ENCODE data around the gene FDXR. TPM values are rescaled to one million over a fixed set of nuclear protein-coding genes. Genes with fewer than 3 reads are reported as not detected.

FDXR gene
- total RNA-seq, 2 donors from 2014 or later: 14.3 to 25.7 TPM

DNA sequence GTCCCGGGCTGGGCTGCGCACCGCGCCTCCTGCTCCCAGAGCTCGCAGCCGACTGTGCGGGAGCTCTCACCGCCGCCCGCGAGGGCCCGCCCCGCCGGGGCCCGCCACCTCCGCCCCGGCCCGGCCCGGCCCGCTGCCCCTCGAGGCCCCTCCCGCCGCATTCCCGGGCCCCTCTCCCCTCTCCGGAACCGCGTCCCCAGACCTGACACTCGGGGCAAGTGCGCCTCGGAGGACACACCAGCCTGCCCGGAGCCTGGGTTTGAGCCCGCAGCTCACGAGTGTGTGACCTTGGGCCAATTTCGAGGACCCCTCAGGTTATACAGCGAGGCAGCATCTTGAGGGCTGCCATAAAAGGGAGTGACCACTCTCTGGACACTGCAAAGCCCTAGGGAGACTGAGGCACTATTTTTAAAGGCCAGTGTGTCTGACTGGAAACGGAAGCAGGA lies 11.1 kb downstream of the FDXR start:
- ATAC-seq: no peak
- no peak for DNase-seq
- WGBS, 2 donors: 0 to 4% methylated on average over 1 to 16 of the region's 36 CpGs
- no peak overlapping the region for H3K4me3 ChIP-seq
- H3K9me3 ChIP-seq: no peaks in the 10 kb centered on the region
- H3K27ac ChIP-seq: no peak overlapping the region
- H3K36me3 ChIP-seq (replicated peaks in 1 of 2; ENCODE audit: insufficient read depth in 1 of 2, low read depth in 2 of 2): no peaks in the 10 kb centered on the region
- intact Hi-C loops (cut with DNase I): loop anchor here (5.0 kb wide), 1 partner anchor 69 kb away; no protein-coding TSS in a partner anchor
- H3K4me1 ChIP-seq: peaks cover 27% of the 10 kb centered on the region
- TF ChIP-seq, protein P1, sequence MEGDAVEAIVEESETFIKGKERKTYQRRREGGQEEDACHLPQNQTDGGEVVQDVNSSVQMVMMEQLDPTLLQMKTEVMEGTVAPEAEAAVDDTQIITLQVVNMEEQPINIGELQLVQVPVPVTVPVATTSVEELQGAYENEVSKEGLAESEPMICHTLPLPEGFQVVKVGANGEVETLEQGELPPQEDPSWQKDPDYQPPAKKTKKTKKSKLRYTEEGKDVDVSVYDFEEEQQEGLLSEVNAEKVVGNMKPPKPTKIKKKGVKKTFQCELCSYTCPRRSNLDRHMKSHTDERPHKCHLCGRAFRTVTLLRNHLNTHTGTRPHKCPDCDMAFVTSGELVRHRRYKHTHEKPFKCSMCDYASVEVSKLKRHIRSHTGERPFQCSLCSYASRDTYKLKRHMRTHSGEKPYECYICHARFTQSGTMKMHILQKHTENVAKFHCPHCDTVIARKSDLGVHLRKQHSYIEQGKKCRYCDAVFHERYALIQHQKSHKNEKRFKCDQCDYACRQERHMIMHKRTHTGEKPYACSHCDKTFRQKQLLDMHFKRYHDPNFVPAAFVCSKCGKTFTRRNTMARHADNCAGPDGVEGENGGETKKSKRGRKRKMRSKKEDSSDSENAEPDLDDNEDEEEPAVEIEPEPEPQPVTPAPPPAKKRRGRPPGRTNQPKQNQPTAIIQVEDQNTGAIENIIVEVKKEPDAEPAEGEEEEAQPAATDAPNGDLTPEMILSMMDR (IDR thresholded peaks at IDR 0.05): no peak
- no peak for TF ChIP-seq POLR2A (IDR thresholded peaks at IDR 0.05)
- H3K27me3 ChIP-seq: peaks cover 4 to 35% of the 10 kb centered on the region in 2 donors

DNA sequence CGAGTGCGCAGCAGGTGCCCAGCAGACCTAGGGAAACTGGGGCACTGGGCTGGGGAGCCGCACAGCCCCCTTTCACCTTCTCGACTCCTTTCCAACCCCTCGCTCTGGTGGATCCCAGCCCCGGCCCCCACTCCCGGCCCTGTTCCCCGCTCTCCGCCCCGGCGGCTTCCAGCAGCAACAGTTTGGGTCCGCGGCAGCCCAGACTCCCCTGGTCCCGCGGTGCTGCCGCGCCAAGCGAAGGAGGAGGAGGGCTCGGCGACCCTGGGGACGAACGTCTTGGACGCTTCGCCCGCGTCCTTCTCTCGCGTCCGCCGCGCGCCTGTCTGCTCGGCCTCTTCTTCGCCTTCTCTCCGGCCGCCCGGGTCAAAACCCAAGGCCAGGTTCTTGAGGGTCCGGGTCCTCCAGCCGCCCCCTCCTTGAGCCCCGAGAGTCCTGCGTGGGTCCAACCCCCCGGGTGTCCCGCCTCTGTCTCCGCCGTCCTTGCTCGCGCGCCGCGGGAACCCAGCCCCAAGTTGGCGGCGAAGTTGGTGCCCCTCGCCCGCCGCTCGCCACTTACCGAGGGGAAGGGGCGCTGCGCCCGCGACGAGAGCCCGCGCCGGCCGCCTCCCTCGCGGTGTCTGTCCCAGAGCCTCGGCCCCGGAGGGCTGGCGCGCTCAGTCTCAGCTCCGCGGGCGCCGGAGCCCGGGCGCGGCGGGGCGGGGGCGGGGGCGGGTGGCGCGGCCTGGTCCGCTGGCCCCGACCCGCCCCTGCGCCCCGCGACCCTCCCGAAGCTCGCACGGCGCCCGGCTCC lies 11.7 kb downstream of the FDXR start:
- WGBS, 2 donors: 1 to 3% methylated on average over 13 to 96 of the region's 96 CpGs
- Histone ChIP-seq H3K36me3 (replicated peaks in 1 of 2; ENCODE audit: insufficient read depth in 1 of 2, low read depth in 2 of 2) (no peaks in the 10 kb centered on the region), H3K4me1 (peaks cover 27% of the 10 kb centered on the region), H3K9me3 (no peaks in the 10 kb centered on the region), H3K27ac (no peak overlapping the region), H3K4me3 (no peak overlapping the region), H3K27me3 (peaks cover 4 to 35% of the 10 kb centered on the region in 2 donors)
- no peak for TF ChIP-seq POLR2A (IDR thresholded peaks at IDR 0.05)
- TF ChIP-seq, protein P1 (IDR thresholded peaks at IDR 0.05): no peak
- DNase-seq: no peak
- intact Hi-C loops (cut with DNase I): loop anchor here (5.0 kb wide), 1 partner anchor 69 kb away; no protein-coding TSS in a partner anchor
- ATAC-seq: no peak

DNA sequence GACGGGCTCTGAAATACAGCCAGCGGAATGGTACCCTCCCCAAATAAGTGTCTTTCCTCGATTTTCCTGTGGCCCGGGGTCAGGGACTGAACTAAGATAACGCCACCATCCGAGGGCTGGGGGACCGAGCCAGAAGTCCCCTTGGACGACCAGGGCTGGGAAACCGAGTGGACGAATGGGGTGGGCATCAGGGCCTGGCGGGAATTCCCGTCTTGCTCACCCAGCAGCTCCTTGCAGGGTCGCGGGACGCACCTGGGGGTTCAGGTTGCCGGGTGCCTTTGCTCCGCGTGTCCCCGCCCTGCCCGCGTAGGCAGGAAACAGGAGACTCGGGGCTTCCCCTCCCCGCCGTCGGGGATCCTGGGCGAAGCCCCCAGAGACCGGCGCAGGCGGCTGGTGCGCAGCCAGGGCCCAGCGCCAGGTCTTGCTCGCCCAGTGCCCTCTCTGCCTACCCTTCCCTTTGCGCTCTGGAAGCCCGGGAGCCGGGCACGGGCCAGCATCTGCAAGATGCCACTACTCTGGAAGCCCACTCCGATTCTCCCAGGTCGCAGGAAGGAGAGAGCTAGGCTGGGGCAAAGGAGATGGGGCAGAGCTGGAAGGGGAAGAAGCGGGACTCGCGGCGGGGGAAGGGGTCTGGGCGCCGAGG lies 12.4 kb downstream of the FDXR start:
- Histone ChIP-seq H3K36me3 (replicated peaks in 1 of 2; ENCODE audit: insufficient read depth in 1 of 2, low read depth in 2 of 2) (no peaks in the 10 kb centered on the region), H3K27me3 (peaks cover 4 to 35% of the 10 kb centered on the region in 2 donors), H3K4me3 (no peak overlapping the region), H3K27ac (no peak overlapping the region), H3K4me1 (peaks cover 27% of the 10 kb centered on the region), H3K9me3 (no peaks in the 10 kb centered on the region)
- DNase-seq (no peak), ATAC-seq (no peak)
- WGBS, 2 donors: 2 to 6% methylated on average over 8 to 44 of the region's 44 CpGs
- intact Hi-C loops (cut with DNase I): loop anchor here (5.0 kb wide), 1 partner anchor 68 kb away; no protein-coding TSS in a partner anchor
- TF ChIP-seq, protein P1 (IDR thresholded peaks at IDR 0.05): no peak
- no peak for TF ChIP-seq POLR2A (IDR thresholded peaks at IDR 0.05)

DNA sequence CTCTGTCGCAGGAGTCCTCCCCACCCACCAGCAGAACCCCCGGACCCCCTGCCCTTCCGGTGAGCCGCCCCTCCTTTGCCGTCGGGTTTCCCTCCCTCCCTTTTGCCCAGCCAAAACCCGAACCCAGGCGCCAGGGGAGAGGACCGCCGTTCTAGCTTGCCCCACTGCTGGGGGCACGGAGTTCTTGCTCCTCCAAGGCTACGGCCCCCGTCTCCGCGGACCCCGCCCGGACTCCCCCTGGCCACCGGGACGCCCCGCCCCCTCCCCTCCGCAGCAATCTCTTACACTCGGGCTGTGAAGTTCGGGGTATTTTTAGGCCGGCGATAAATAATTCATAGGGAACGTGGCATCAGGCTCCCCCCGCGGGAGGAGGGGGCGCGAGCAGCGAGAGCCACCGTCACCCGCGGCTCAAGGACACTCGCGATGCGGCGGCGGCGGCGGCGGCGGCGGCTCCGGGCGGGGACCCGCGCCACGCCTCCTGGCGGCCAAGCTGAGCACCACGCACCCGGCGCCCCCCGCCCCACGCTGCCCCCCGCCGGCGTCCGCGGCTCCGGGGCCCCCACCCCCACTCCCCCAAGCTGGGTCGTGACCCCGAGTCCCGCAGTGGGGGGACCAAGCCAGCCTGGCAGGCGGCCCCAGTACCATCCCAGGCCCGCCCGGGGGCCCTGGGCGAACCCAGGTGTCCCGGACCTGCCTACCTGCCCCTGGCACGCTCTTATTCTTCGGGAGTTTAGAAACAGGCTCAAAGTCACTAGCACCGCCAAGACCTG lies 13.2 kb downstream of the FDXR start, which contains the start of gene GRIN2C:
GRIN2C (minus strand) TSS at position 427 of the 770 bp plus-strand sequence. CDS start 4,793 bp downstream, outside the sequence.
- H3K4me3 ChIP-seq: no peak within 1 kb of the TSS
- WGBS, 2 donors: 0 to 1% methylated on average over 2 to 50 of the region's 72 CpGs
- DNase-seq (no peak), ATAC-seq (no peak)
- TF ChIP-seq, protein P1 (IDR thresholded peaks at IDR 0.05): peak in 2 of 7 experiments; percentile 34 to 43
- TF ChIP-seq POLR2A (IDR thresholded peaks at IDR 0.05): no peak
- H3K4me1 ChIP-seq: peaks cover 27% of the 10 kb centered on the region
- no peak within 1 kb of the TSS for H3K27ac ChIP-seq
- H3K27me3 ChIP-seq: peaks cover 4 to 40% of the 10 kb centered on the region in 2 donors
- H3K9me3 ChIP-seq: no peaks in the 10 kb centered on the region
- no peaks in the 10 kb centered on the region for H3K36me3 ChIP-seq (replicated peaks in 1 of 2; ENCODE audit: insufficient read depth in 1 of 2, low read depth in 2 of 2)
- intact Hi-C loops (cut with DNase I): loop anchor here (5.0 kb wide), 1 partner anchor 67 kb away; no protein-coding TSS in a partner anchor
